GM12872 (cell line): Measurements from ENCODE around the gene ZNF441.

Experiments used
- TF ChIP-seq, protein P1 (sequence below): IDR thresholded peaks from 3 replicates; pipeline ENCODE4 v1.5.1; 2011; ENCODE audit warnings: low read depth, mild to moderate bottlenecking, low read length, moderate library complexity; ENCODE audit not compliant: insufficient read depth

The ZNF441 gene

DNA sequence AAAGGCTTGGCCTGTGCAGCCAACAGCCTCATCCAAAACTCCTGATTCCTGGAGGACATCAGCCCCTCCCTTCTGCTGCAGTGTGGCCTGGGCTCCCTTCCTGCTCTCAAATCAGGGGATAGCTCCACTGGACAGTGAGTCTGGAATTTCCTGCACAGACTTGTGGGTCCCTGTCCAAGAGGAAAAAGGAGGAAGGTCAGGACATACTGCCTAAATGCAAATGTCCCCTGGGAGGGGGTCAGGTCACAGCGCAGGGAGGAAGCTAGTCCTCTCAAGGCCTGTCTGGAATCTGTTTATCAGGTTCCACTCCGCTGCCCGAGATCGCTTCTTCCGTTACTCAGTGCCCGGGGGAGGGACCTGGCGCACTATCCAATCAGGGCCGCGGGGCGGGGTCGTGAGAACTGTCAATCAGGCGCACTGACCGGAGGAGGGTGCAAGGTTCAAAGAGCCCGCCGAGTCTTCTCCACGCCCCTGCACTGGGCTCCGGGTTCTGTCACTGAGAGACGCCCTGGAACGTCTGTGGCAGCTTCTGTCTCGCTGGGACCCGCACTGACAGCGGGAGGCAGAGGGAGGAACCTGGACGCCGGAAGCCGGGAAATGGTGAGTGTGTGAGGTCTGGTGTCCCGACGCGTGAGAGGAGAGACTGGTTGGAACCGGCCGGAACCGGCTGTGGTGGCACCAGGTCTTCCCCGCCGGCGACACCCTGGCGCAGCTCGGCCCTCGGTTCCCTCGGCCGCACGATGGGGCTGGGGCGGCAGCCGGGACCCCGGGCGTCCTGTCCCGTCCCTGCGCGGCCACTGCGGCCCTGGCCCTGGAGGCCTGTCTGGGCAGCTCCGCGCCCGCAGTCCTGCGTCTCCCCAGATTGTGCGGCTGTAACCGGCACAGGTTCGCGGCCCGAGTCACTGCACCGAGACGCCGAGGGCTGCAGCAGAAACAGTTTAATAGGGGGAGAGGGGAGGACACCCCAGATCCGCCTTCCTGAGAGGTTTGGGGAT, at the start of gene ZNF441:
Gene ZNF441 (plus strand): TSS at position 404 of the 995 bp plus-strand sequence. CDS start 194 bp downstream, at position 598.
- TF ChIP-seq, protein P1, sequence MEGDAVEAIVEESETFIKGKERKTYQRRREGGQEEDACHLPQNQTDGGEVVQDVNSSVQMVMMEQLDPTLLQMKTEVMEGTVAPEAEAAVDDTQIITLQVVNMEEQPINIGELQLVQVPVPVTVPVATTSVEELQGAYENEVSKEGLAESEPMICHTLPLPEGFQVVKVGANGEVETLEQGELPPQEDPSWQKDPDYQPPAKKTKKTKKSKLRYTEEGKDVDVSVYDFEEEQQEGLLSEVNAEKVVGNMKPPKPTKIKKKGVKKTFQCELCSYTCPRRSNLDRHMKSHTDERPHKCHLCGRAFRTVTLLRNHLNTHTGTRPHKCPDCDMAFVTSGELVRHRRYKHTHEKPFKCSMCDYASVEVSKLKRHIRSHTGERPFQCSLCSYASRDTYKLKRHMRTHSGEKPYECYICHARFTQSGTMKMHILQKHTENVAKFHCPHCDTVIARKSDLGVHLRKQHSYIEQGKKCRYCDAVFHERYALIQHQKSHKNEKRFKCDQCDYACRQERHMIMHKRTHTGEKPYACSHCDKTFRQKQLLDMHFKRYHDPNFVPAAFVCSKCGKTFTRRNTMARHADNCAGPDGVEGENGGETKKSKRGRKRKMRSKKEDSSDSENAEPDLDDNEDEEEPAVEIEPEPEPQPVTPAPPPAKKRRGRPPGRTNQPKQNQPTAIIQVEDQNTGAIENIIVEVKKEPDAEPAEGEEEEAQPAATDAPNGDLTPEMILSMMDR = no peak

DNA sequence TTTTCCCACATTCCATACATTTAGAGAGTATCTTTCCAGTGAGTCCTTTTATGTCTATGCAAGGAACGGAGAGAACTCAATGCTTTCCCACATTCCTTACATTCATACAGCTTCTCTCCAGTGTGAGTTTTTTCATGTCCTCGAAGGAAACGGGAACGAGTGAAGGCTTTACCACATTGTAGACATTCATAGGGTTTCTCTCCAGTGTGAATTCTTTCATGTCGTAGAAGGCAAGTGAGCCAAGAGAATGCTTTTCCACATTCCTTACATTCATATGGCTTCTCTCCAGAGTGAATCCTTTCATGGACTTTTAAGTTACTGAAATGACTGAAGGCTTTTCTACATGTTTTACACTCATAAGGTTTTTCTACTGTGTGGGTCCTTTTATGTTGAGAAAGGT, 45.1 kb upstream of the ZNF441 start:
- TF ChIP-seq, protein P1 = no peak

DNA sequence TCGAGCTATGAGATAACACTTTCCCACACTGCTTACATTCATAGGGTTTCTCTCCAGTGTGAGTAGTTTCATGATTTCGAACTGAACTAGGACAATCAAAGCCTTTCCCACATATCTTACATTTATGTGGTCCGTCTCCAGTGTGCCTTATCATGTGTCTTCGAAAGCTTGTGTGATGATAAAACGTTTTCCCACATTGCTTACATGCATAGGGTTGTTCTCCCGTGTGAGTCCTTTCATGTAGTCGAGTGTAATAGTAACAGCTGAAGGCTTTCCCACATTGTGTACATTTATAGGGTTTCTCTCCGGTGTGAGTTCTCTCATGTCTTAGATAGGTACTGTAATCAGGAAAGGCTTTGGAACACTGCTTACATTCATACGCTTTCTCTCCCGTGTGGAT, 44.4 kb upstream of the ZNF441 start:
- TF ChIP-seq, protein P1 = no peak

DNA sequence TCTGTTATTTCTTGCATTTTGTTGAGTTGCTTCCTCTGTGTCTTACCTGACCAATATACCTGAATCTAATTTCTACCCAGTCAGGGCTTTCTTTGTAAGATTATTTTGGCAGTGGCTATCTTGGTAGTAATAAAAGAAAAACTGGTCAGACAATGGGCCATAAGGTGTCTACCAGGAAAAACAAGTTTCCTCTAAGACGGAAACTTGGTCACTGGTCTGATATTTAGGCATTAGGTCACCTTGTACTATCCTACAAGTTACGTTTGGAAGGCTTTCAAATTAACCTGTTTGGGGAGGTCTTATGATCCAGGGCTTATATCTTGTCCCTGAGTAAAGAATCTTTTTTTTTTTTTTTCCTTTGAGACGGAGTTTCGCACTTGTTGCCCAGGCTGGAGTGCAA, 37.2 kb upstream of the ZNF441 start:
- TF ChIP-seq, protein P1 = no peak

DNA sequence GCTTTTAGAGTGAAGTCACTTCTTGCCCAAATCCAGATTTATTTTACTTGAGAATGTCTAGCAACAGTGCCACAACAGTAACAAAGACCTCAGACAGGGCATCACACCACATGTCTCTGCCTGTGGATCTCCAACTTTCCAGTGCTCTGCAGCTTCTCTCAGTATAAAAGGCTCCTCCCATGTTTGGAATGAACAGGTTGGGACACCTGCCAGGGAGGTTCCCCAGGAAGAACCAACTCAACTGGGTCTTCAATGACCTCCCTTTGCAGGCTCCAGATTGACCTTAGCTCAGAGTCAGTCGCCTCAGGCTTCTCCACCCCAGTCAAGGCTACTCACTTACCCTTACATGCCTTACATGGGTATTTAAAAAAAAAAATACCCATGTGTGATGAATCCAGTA, 31.4 kb upstream of the ZNF441 start:
- TF ChIP-seq, protein P1 = no peak

DNA sequence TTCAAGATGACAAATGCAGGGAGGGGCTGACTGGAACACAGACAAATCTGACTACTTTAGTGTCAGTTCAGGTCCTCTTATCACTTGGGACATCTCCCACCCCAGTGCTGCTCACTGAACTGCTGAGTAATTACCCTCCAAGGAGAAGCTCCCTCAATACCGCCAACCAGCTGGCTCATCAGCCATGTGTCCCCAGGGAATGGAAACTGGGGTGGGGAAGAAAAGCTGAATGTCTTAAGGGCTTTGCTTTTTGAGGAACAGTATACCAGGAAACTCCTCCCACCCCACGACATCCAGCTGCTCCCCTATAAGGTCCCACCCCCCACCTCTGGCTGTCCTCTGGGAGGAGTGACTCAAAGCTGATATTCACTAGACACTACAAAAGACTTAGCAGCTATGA, 30.1 kb upstream of the ZNF441 start:
- TF ChIP-seq, protein P1 = no peak

DNA sequence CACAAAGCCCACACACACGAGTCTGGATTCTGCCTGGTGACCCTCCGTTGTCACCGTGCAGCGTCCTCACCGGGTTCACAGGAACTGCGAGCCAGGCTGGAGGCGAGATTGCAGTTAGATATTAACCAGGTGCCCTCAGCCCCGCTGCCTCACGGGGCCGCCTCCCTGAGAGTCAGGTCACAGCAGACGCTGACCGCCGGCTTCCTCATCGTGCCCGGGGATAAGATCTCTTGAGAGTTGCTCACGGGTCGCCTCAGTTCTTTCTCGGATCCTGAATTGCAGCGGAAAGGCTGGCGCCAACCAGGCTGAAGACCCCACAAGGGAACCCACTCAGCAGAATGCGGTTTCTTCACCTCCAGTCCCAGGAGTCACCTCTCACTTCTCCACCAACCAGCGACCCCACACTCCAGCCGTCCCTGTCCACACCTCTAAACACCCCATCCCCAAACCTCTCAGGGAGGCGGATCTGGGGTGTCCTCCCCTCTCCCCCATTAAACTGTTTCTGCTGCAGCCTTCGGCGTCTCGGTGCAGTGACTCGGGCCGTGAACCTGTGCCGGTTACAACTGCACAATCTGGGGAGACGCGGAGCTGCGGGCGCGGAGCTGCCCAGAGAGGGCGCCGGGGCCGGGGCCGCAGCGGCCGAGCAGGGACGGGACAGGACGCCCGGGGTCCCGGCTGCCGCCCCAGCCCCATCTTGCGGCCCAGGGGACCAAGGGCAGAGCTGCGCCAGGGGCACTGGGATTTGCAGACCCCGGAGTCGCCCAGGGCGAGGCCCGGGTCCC, 28.6 kb upstream of the ZNF441 start:
- TF ChIP-seq, protein P1 = no peak
